ENCODE data around the gene APOA1. TPM values are rescaled to one million over a fixed set of nuclear protein-coding genes. Genes with fewer than 3 reads are reported as not detected.
"Not testable (repeated sequence)": the region's sequence is repeated elsewhere in the genome, so short reads cannot be mapped to it uniquely, and the experiment has no call there.

Gene APOA1
- total RNA-seq, 2 donors from 2014 or later, result not detected

DNA sequence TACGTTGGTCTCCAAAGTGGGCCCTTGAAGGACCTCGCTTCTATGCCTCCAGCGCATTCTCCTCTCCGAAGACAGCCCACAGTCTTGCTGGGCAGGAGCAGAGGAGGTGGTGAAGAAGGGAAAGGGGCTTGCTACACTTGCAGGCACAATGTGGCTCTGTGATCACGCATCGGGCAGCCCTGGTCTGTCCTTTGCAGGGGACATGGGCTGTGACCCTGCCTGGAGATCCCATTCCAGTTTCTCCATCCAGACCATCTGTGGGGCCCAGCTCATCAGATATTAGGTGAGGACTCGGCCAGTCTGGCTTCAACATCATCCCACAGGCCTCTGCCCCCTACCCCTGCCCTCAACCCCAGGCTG, 810 bp downstream of the APOA1 start:
- TF ChIP-seq, protein P1, sequence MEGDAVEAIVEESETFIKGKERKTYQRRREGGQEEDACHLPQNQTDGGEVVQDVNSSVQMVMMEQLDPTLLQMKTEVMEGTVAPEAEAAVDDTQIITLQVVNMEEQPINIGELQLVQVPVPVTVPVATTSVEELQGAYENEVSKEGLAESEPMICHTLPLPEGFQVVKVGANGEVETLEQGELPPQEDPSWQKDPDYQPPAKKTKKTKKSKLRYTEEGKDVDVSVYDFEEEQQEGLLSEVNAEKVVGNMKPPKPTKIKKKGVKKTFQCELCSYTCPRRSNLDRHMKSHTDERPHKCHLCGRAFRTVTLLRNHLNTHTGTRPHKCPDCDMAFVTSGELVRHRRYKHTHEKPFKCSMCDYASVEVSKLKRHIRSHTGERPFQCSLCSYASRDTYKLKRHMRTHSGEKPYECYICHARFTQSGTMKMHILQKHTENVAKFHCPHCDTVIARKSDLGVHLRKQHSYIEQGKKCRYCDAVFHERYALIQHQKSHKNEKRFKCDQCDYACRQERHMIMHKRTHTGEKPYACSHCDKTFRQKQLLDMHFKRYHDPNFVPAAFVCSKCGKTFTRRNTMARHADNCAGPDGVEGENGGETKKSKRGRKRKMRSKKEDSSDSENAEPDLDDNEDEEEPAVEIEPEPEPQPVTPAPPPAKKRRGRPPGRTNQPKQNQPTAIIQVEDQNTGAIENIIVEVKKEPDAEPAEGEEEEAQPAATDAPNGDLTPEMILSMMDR (IDR thresholded peaks at IDR 0.05), result no peak
- H3K9me3 ChIP-seq, result no peaks in the 10 kb centered on the region
- no peak overlapping the region for H3K4me3 ChIP-seq
- ATAC-seq (ENCODE audit: insufficient number of reproducible peaks, low FRiP score, low read depth) (no peak), DNase-seq (ENCODE audit: low spot score) (no peak)
- no peaks in the 10 kb centered on the region for H3K36me3 ChIP-seq
- H3K4me1 ChIP-seq (ENCODE audit: control insufficient read depth in 1 of 2, low read depth in 2 of 2), result peaks cover 10 to 17% of the 10 kb centered on the region in 2 donors
- no peaks in the 10 kb centered on the region for H3K27me3 ChIP-seq (replicated peaks; ENCODE audit: insufficient read depth)
- no peak overlapping the region for H3K27ac ChIP-seq

DNA sequence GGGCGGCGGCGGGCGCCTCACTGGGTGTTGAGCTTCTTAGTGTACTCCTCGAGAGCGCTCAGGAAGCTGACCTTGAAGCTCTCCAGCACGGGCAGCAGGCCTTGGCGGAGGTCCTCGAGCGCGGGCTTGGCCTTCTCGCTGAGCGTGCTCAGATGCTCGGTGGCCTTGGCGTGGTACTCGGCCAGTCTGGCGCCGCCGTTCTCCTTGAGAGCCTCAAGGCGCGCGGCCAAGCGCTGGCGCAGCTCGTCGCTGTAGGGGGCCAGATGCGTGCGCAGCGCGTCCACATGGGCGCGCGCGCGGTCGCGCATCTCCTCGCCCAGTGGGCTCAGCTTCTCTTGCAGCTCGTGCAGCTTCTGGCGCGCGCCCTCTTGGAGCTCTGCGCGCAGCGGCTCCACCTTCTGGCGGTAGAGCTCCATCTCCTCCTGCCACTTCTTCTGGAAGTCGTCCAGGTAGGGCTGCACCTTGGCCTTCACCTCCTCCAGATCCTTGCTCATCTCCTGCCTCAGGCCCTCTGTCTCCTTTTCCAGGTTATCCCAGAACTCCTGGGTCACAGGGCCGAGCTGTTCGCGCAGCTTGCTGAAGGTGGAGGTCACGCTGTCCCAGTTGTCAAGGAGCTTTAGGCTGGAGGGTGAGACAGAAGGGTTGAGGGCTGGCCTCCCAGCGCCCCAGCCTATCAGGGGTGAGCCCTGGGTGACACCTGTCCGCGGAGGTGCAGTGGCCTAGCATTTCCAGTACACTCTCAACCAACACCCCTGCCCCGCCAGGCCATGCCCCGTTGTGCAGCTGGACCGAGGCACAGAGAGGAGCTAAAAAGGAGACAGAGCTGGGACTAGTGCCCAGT, 1.4 kb downstream of the APOA1 start:
- ATAC-seq (ENCODE audit: insufficient number of reproducible peaks, low FRiP score, low read depth), result peak; percentile 85
- peak; percentile 43 for DNase-seq (ENCODE audit: low spot score)
- H3K27ac ChIP-seq, result peak overlapping the region; percentile 58 to 84
- H3K9me3 ChIP-seq, result no peaks in the 10 kb centered on the region
- H3K36me3 ChIP-seq, result no peaks in the 10 kb centered on the region
- peaks cover 10 to 17% of the 10 kb centered on the region in 2 donors for H3K4me1 ChIP-seq (ENCODE audit: control insufficient read depth in 1 of 2, low read depth in 2 of 2)
- H3K27me3 ChIP-seq (replicated peaks; ENCODE audit: insufficient read depth), result no peaks in the 10 kb centered on the region
- TF ChIP-seq, protein P1 (IDR thresholded peaks at IDR 0.05), result peak; percentile 49
- peak overlapping the region; percentile 67 for H3K4me3 ChIP-seq

DNA sequence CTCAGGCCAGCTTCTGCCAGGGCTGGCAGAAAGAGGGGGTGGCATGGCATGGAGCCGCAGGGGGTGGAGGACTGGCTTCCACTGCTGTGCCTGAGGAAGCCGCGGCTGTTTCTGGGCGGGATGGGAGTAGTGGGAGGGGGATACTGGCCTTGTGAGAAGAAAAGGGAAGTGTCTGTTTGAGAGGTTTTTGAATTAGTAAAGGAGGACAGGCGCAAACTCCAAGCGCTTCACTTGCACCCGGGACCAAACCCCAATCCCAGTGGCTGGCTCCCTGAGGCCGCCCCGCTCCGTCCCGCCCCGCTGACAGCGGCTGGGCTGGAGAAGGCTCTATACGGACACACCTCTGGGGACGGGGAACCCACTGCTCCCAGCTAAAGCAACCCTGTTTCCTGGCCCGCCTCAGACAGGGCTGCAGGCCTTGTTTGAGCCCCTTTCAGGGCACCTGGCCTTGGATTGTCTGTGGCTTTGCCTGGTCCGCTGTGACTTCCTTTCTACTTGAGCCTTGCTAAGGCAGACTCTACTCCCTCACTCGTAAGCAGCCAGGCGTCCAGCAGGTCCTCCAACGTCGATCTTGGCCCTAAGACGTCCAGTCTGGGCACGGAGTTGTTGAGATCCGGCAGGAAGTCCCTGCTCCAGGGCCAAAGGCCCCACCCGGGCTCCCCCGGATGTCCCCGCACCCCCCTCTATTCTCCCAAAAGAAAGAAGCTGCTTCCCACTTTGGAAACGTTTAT, 2.2 kb downstream of the APOA1 start:
- TF ChIP-seq, protein P1 (IDR thresholded peaks at IDR 0.05), result no peak
- no peak for ATAC-seq (ENCODE audit: insufficient number of reproducible peaks, low FRiP score, low read depth)
- no peak for DNase-seq (ENCODE audit: low spot score)
- H3K27ac ChIP-seq, result peak overlapping the region; percentile 58 to 84
- H3K9me3 ChIP-seq, result no peaks in the 10 kb centered on the region
- H3K36me3 ChIP-seq, result no peaks in the 10 kb centered on the region
- peak overlapping the region; percentile 67 for H3K4me3 ChIP-seq
- no peaks in the 10 kb centered on the region for H3K27me3 ChIP-seq (replicated peaks; ENCODE audit: insufficient read depth)
- peaks cover 10 to 17% of the 10 kb centered on the region in 2 donors for H3K4me1 ChIP-seq (ENCODE audit: control insufficient read depth in 1 of 2, low read depth in 2 of 2)

DNA sequence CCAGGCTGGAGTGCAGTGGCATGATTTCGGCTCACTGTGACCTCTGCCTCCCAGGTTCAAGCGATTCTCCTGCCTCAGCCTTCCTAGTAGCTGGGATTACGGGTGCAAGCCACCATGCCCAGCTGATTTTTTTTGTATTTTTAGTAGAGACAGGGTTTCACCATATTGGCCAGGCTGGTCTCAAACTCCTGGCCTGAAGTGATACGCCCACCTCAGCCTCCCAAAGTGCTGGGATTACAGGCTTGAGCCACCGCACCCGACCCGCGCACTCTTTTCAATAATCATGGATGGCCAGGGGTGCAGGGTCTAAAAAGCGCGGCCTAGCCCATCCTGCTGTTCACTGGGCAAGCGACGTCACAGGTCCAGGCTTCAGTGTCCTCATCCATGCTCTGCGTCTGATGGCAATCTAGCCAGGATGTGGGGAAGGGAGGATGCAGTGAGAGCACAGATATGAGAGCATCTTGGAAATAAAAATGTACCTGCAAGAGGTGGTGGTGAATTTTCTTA, 2.8 kb downstream of the APOA1 start:
- not testable (repeated sequence) for H3K9me3 ChIP-seq; H3K27me3 ChIP-seq (replicated peaks; ENCODE audit: insufficient read depth); H3K4me3 ChIP-seq; DNase-seq (ENCODE audit: low spot score); ATAC-seq (ENCODE audit: insufficient number of reproducible peaks, low FRiP score, low read depth); H3K36me3 ChIP-seq
- peaks cover 10 to 17% of the 10 kb centered on the region in 2 donors for H3K4me1 ChIP-seq (ENCODE audit: control insufficient read depth in 1 of 2, low read depth in 2 of 2)
- peak overlapping the region in 1 of 2 donors; percentile 84 for H3K27ac ChIP-seq

DNA sequence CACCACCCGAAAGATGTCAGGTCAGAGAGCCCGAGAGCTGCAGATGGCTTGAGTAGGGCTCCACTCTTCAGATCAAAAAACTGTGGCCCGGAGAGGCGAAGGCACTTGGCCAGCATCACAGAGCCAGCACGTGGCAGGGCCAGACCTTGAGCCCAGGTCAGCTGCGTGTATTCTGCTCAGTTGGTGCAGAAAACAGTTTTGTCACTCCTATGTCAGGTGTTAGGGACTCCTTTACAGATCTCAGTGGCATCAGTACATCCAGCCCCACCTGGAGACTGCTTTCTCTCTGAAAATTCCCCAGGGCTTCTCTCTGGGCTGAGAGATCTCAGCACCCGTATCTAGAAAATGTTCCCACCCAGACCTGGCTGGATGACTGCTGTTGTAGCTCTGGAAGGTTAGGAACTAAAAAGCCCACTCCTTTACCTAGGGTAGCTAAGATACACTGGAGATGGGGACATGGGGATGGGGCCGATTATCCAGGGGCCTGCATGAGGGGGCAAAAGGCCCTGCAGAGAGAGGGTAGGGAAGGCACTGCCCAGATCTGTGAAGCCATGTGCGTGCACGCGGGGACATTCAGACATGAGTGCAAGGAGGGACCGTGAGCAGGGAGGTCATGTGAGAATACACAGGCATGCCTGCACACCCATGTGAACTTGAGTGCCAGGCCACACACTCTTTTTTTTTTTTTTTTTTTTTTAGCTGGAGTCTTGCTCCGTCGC, 3.4 kb downstream of the APOA1 start:
- DNase-seq (ENCODE audit: low spot score), result no peak
- no peaks in the 10 kb centered on the region for H3K36me3 ChIP-seq
- no peak for ATAC-seq (ENCODE audit: insufficient number of reproducible peaks, low FRiP score, low read depth)

More for the DNA sequence above, 3.4 kb downstream of the APOA1 start:
- Histone ChIP-seq H3K4me3 (no peak overlapping the region), H3K27ac (no peak overlapping the region), H3K9me3 (no peaks in the 10 kb centered on the region), H3K4me1 (ENCODE audit: control insufficient read depth in 1 of 2, low read depth in 2 of 2) (peaks cover 10 to 17% of the 10 kb centered on the region in 2 donors), H3K27me3 (replicated peaks; ENCODE audit: insufficient read depth) (no peaks in the 10 kb centered on the region)
- TF ChIP-seq, protein P1 (IDR thresholded peaks at IDR 0.05), result no peak
